Endodermal cell (in vitro differentiated cells): ENCODE measurements around the gene PI4KA. TPM values are rescaled to one million over a fixed set of nuclear protein-coding genes. Genes with fewer than 3 reads are reported as not detected.

ENCODE experiments used
- DNase-seq: peaks from one replicate; pipeline ENCODE4 v3.0.0-alpha.2; 2017
- H3K27ac ChIP-seq: 2 replicates; pipeline ENCODE4 v1.5.1; 2013; ENCODE audit warnings: mild to moderate bottlenecking, low read depth, low read length, moderate library complexity
- H3K27me3 ChIP-seq: 2 replicates; pipeline ENCODE4 v1.6.1; 2013; ENCODE audit warnings: mild to moderate bottlenecking, low read length, moderate library complexity; ENCODE audit not compliant: insufficient read depth, control insufficient read depth, poor library complexity, severe bottlenecking
- H3K36me3 ChIP-seq: 2 replicates; pipeline ENCODE4 v1.7.0; 2013; ENCODE audit warnings: mild to moderate bottlenecking, low read length, moderate library complexity; ENCODE audit not compliant: control insufficient read depth, insufficient read depth
- H3K4me1 ChIP-seq: one replicate; pipeline ENCODE4 v1.7.0; 2013; ENCODE audit warnings: low read length; ENCODE audit not compliant: control insufficient read depth, insufficient read depth
- H3K4me3 ChIP-seq: 2 replicates; pipeline ENCODE4 v1.5.1; 2013; ENCODE audit warnings: mild to moderate bottlenecking, low read length, moderate library complexity
- H3K9ac ChIP-seq: 2 replicates; pipeline ENCODE4 v1.6.1; 2013; ENCODE audit warnings: mild to moderate bottlenecking, low read length, moderate library complexity; ENCODE audit not compliant: poor library complexity, severe bottlenecking; ENCODE audit errors: extremely low read depth
- H3K9me3 ChIP-seq: 2 replicates; pipeline ENCODE4 v1.6.1; 2013; ENCODE audit warnings: mild to moderate bottlenecking, low read length, moderate library complexity; ENCODE audit not compliant: control insufficient read depth
- H3K27ac Mint-ChIP-seq: 2 replicates; pipeline ENCODE4 v1.8.0; 2020; ENCODE audit warnings: mixed read lengths
- H3K27me3 Mint-ChIP-seq: 2 replicates; pipeline ENCODE4 v1.8.0; 2021; ENCODE audit warnings: mild to moderate bottlenecking, mixed read lengths; ENCODE audit not compliant: insufficient read depth
- H3K36me3 Mint-ChIP-seq: 2 replicates; pipeline ENCODE4 v1.8.0; 2020; ENCODE audit warnings: low read depth, mixed read lengths
- H3K4me1 Mint-ChIP-seq: 2 replicates; pipeline ENCODE4 v1.8.0; 2020; ENCODE audit warnings: mixed read lengths
- H3K4me3 Mint-ChIP-seq: 2 replicates; pipeline ENCODE4 v1.8.0; 2020; ENCODE audit warnings: mild to moderate bottlenecking, moderate library complexity, mixed read lengths
- H3K9me3 Mint-ChIP-seq: 2 replicates; pipeline ENCODE4 v1.8.0; 2020; ENCODE audit warnings: mild to moderate bottlenecking, mixed read lengths
- WGBS, 2 experiments: methylation state at CpG; one replicate each; pipeline versions ENCODE4 v1.1.5 to v1.1.7; 2013; ENCODE audit warnings: missing lambda C conversion rate in 2 of 2, mixed read lengths in 1 of 2; ENCODE audit not compliant: insufficient coverage in 1 of 2, insufficient read length in 1 of 2; 5-methylcytosine and 5-hydroxymethylcytosine counted together
- long read RNA-seq, 4 experiments: library from polyadenylated mRNA in 2 of 4; library from RNA in 1 of 4; library from capped mRNA in 1 of 4; stranded (forward) in 3 of 4; unstranded in 1 of 4; transcript quantifications; one replicate each; pipeline ENCODE4 v2.0.0, GENCODE V29; 2020 to 2021; ENCODE audit warnings: inconsistent platforms in 1 of 4
- polyA plus RNA-seq, 2 experiments: library from polyadenylated mRNA; stranded (reverse); fragments of 50-300 nt; gene quantifications; one replicate each; pipeline ENCODE4 v1.2.3, GENCODE V29; 2013
- total RNA-seq, 2 donors: library from RNA; stranded (reverse); fragmentation: NEBNext Ultra II Directional in 1 of 2; extraction: Animal tissue kit (Norgen Biotek cat#: 25700) in 1 of 2; gene quantifications; 2 replicates in 1 of 2; 3 replicates in 1 of 2; pipeline ENCODE4 v1.2.1, GENCODE V29; 2021
- TF ChIP-seq, protein P1 (sequence below): fragments of 200-600 bp; sonication (generic); conservative IDR thresholded peaks from 2 replicates; pipeline ENCODE4 v1.5.0; 2021; ENCODE audit warnings: antibody characterized with exemption, mild to moderate bottlenecking

Gene PI4KA
- total RNA-seq: 10 to 100 TPM; 49.0 to 62.0 TPM
- 35.3 TPM for polyA plus RNA-seq (2013, experiment 1 of 2)
- polyA plus RNA-seq (2013, experiment 2 of 2): 33.2 TPM
- long read RNA-seq, experiment 1, full-length matches to known transcripts: 1 of 10 reads
- long read RNA-seq, experiment 1, partial matches to known transcripts: 7 of 10 reads
- long read RNA-seq, experiment 1, other reads (novel, unspliced or antisense): 2 of 10 reads
- long read RNA-seq, experiment 2, full-length matches to known transcripts: 26 of 66 reads
- long read RNA-seq, experiment 2, partial matches to known transcripts: 20 of 66 reads
- long read RNA-seq, experiment 2, other reads (novel, unspliced or antisense): 20 of 66 reads
- long read RNA-seq, experiment 3, partial matches to known transcripts: 16 of 25 reads
- long read RNA-seq, experiment 3, other reads (novel, unspliced or antisense): 9 of 25 reads
- long read RNA-seq, experiment 4: 0 reads

DNA sequence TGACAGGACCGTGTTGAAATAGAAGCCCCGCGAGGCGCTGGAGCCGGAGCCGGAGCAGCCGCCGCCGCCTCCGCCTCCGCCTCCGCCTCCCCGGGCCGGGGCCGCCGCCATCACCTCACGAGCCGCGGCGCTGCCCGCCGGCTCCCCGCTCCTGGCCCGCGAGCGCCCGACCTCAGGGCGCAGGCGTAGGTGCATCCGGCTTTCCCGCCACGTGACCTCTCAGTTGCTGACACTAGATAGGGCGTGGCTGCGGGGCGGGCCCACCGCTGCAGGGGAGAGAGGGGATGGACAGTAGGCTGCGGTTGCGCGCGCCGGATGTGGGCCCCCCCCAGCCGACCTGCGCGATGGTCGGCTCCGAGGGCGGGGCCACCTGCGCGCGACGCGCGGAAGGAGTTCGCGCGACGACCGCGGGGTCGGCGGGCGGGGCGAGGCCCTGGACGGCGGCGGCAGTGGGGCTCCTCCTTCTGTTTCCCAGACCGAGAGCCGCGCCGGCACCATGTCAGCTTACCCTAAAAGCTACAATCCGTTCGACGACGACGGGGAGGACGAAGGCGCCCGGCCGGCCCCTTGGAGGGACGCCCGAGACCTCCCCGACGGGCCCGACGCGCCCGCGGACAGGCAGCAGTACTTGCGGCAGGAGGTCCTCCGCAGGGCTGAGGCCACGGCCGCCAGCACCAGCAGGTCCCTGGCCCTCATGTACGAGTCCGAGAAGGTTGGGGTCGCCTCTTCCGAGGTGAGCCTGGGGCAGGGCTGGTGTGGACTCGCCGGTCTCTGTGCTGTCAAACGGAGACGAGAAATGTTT lies at the start of gene PI4KA, which contains the start of gene SNAP29:
PI4KA (minus strand) TSS at position 197 of the 802 bp plus-strand sequence; CDS start at position 111, 86 bp downstream.
SNAP29 (plus strand) TSS at position 393 of the 802 bp plus-strand sequence; CDS start at position 497, 104 bp downstream.
- Mint-ChIP-seq H3K27me3 (no peaks in the 10 kb centered on the region), H3K36me3 (peaks cover 10% of the 10 kb centered on the region)
- peak; percentile 99 for DNase-seq

DNA sequence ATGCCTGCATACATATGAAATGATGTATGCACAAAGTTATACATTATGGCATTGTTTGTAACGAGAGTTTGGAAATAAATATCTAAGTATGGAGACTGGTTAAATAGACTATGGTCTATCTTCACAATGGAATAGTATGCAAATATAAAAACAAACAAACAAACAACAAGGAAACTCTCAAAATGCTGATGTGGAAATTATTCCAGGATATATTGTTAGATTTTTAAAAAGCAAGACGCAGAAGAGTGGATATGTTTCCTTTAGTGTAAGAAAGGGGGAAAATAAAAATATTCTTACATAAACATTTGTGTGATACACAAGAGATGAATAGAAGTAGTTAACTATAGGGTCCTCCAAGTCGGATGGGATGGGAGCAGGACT lies 47.8 kb upstream of the PI4KA start:
- Histone ChIP-seq H3K4me3 (no peak overlapping the region), H3K9ac (no peak overlapping the region), H3K9me3 (no peaks in the 10 kb centered on the region), H3K36me3 (no peaks in the 10 kb centered on the region), H3K27ac (no peak overlapping the region), H3K27me3 (no peaks in the 10 kb centered on the region), H3K4me1 (no peaks in the 10 kb centered on the region)
- Mint-ChIP-seq H3K4me3 (no peak overlapping the region), H3K27me3 (peaks cover 4% of the 10 kb centered on the region), H3K27ac (no peak overlapping the region), H3K4me1 (no peaks in the 10 kb centered on the region), H3K36me3 (no peaks in the 10 kb centered on the region), H3K9me3 (no peaks in the 10 kb centered on the region)
- no peak for DNase-seq
- TF ChIP-seq, protein P1, sequence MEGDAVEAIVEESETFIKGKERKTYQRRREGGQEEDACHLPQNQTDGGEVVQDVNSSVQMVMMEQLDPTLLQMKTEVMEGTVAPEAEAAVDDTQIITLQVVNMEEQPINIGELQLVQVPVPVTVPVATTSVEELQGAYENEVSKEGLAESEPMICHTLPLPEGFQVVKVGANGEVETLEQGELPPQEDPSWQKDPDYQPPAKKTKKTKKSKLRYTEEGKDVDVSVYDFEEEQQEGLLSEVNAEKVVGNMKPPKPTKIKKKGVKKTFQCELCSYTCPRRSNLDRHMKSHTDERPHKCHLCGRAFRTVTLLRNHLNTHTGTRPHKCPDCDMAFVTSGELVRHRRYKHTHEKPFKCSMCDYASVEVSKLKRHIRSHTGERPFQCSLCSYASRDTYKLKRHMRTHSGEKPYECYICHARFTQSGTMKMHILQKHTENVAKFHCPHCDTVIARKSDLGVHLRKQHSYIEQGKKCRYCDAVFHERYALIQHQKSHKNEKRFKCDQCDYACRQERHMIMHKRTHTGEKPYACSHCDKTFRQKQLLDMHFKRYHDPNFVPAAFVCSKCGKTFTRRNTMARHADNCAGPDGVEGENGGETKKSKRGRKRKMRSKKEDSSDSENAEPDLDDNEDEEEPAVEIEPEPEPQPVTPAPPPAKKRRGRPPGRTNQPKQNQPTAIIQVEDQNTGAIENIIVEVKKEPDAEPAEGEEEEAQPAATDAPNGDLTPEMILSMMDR: no peak
- WGBS, 2 experiments: 87 to 100% methylated on average over 1 to 3 of the region's 3 CpGs

More for the DNA sequence above, at the start of gene PI4KA, which contains the start of gene SNAP29:
- peak within 1 kb of the TSS; percentile 83 for H3K4me3 ChIP-seq
- H3K4me1 ChIP-seq: peaks cover 3% of the 10 kb centered on the region
- no peaks in the 10 kb centered on the region for H3K27me3 ChIP-seq
- TF ChIP-seq, protein P1: peak; percentile 30
- H3K9me3 ChIP-seq: no peaks in the 10 kb centered on the region
- Mint-ChIP-seq H3K9me3 (no peaks in the 10 kb centered on the region), H3K4me3 (peak within 1 kb of the TSS; percentile 83), H3K4me1 (peaks cover 17% of the 10 kb centered on the region), H3K27ac (peak within 1 kb of the TSS; percentile 90)
- peak within 1 kb of the TSS; percentile 87 for H3K27ac ChIP-seq
- H3K36me3 ChIP-seq: peaks cover 11% of the 10 kb centered on the region
- WGBS, 2 experiments: 1 to 4% methylated on average over 35 to 100 of the region's 100 CpGs
- H3K9ac ChIP-seq: peak within 1 kb of the TSS; percentile 66
